ENCODE data around the gene DERA. TPM values are rescaled to one million over a fixed set of nuclear protein-coding genes. Genes with fewer than 3 reads are reported as not detected.
A peak's percentile ranks its signal among the peaks of the same experiment; 100 is the strongest.

DERA gene
- total and polyA plus RNA-seq, 12 donors: 15.9 to 72.3 (median 31.4) TPM

GRCh38 chr12:15883536-15883935 lies 27.6 kb upstream of the DERA start:
- TF ChIP-seq POLR2A (IDR thresholded peaks at IDR 0.05): no peak
- TF ChIP-seq CTCF (IDR thresholded peaks at IDR 0.05): no peak
- intact Hi-C loops (cut with DNase I): no loop called here
- Histone ChIP-seq H3K9me3 (replicated peaks in 1 of 3) (no peaks in the 10 kb centered on the region), H3K4me3 (peak overlapping the region in 2 of 4 donors; percentile 72 to 90), H3K4me1 (replicated peaks in 1 of 2) (peaks cover 23 to 46% of the 10 kb centered on the region in 2 donors), H3K27me3 (no peaks in the 10 kb centered on the region), H3K36me3 (replicated peaks in 1 of 2) (no peaks in the 10 kb centered on the region), H3K27ac (peak overlapping the region in 1 of 5 donors; percentile 99)
- 36 to 50% (median 46%) methylated on average over 6 of the region's 6 CpGs for WGBS, 4 donors
- DNase-seq: no peak

DNA sequence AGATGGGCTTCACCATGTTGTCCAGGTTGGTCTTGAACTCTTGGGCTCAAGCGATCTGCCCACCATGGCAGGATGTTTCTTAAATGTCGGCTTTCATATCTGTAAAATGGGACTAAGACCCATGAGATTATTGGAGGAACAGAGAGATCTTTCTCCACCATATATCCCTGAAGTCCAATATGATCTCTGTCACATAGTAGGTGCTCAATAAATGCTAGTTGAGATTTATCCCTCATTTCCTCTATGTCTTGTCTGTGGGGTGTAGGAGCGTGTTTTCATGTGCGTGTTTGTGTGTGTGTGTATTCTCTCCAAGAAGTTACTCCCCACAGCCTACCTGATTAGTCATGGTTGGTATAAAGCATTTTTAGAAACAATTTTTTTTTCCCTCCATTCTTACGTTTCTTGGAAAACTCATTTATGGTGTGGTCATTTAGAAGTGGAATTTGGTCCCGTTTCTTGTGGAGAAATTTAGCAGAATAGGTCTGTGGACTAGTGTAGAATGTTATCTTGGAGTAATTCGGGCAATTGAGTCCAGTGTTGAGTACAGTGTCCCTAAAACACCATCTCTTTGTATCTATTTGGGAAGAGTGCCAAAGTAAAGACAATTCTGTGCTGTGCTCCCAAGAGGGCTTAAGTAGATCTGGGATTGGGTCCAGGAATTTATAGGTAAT lies 24.6 kb upstream of the DERA start:
- Histone ChIP-seq H3K4me1 (replicated peaks in 1 of 2) (peaks cover 23 to 46% of the 10 kb centered on the region in 2 donors), H3K27me3 (no peaks in the 10 kb centered on the region), H3K36me3 (replicated peaks in 1 of 2) (peaks cover 0 to 16% of the 10 kb centered on the region in 2 donors), H3K9me3 (replicated peaks in 1 of 3) (no peaks in the 10 kb centered on the region), H3K4me3 (no peak overlapping the region), H3K27ac (no peak overlapping the region)
- TF ChIP-seq POLR2A (IDR thresholded peaks at IDR 0.05) (no peak), CTCF (IDR thresholded peaks at IDR 0.05) (no peak)
- no peak for DNase-seq
- intact Hi-C loops (cut with DNase I): no loop called here
- 83 to 90% (median 87%) methylated on average over 7 of the region's 7 CpGs for WGBS, 4 donors

GRCh38 chr12:15887043-15887817 lies 23.9 kb upstream of the DERA start:
- Histone ChIP-seq H3K27me3 (no peaks in the 10 kb centered on the region), H3K4me1 (replicated peaks in 1 of 2) (peaks cover 23 to 46% of the 10 kb centered on the region in 2 donors), H3K27ac (no peak overlapping the region), H3K4me3 (no peak overlapping the region), H3K36me3 (replicated peaks in 1 of 2) (peaks cover 0 to 21% of the 10 kb centered on the region in 2 donors), H3K9me3 (replicated peaks in 1 of 3) (no peaks in the 10 kb centered on the region)
- DNase-seq: no peak
- 78 to 83% (median 81%) methylated on average over 5 of the region's 5 CpGs for WGBS, 4 donors
- intact Hi-C loops (cut with DNase I): no loop called here
- TF ChIP-seq POLR2A (IDR thresholded peaks at IDR 0.05): no peak
- TF ChIP-seq CTCF (IDR thresholded peaks at IDR 0.05): no peak

- TF ChIP-seq POLR2A (IDR thresholded peaks at IDR 0.05) (no peak), CTCF (IDR thresholded peaks at IDR 0.05) (no peak)
- Histone ChIP-seq H3K4me3 (no peak overlapping the region), H3K36me3 (replicated peaks in 1 of 2) (peaks cover 0 to 49% of the 10 kb centered on the region in 2 donors), H3K27me3 (no peaks in the 10 kb centered on the region), H3K27ac (no peak overlapping the region), H3K9me3 (replicated peaks in 1 of 3) (no peaks in the 10 kb centered on the region), H3K4me1 (replicated peaks in 1 of 2) (peaks cover 0 to 5% of the 10 kb centered on the region in 2 donors)
- intact Hi-C loops (cut with DNase I): no loop called here
- DNase-seq: no peak
- 93 to 95% (median 94%) methylated on average over 5 of the region's 5 CpGs for WGBS, 4 donors
Observed at GRCh38 chr12:15892645-15893259, 18.4 kb upstream of the DERA start.

Data from adrenal gland (tissue), 12 donors.